ENCODE results near the gene PHF21B. TPM values are rescaled to one million over a fixed set of nuclear protein-coding genes. Genes with fewer than 3 reads are reported as not detected.

Gene PHF21B
- total and polyA plus RNA-seq, 5 donors from 2014 or later = not detected

GRCh38 chr22:44929359-44930015, 80.3 kb downstream of the PHF21B start:
- no peak overlapping the region for H3K27ac ChIP-seq (ENCODE audit: insufficient read depth, low read length, poor library complexity, severe bottlenecking)
- Mint-ChIP-seq H3K27ac (no peak overlapping the region), H3K4me1 (no peaks in the 10 kb centered on the region), H3K9me3 (no peaks in the 10 kb centered on the region), H3K27me3 (no peaks in the 10 kb centered on the region), H3K36me3 (no peaks in the 10 kb centered on the region), H3K4me3 (no peak overlapping the region)
- DNase-seq (no peak), ATAC-seq (ENCODE audit: low read depth in 2 of 2) (no peak)
- no peaks in the 10 kb centered on the region for H3K27me3 ChIP-seq (ENCODE audit: control insufficient read depth, insufficient read depth, low read length)
- H3K9me3 ChIP-seq (ENCODE audit: control insufficient read depth in 2 of 2, low read length in 2 of 2) = no peaks in the 10 kb centered on the region
- no peaks in the 10 kb centered on the region for H3K4me1 ChIP-seq (ENCODE audit: control insufficient read depth, insufficient read depth, low read length, poor library complexity, severe bottlenecking)
- H3K4me3 ChIP-seq (ENCODE audit: low read depth, low read length) = no peak overlapping the region
- H3K36me3 ChIP-seq (ENCODE audit: control insufficient read depth, insufficient read depth, low read length) = no peaks in the 10 kb centered on the region

GRCh38 chr22:44928711-44929358, 81.0 kb downstream of the PHF21B start:
- no peak for ATAC-seq (ENCODE audit: low read depth in 2 of 2)
- Mint-ChIP-seq H3K4me3 (no peak overlapping the region), H3K9me3 (no peaks in the 10 kb centered on the region), H3K27me3 (peaks cover 2% of the 10 kb centered on the region), H3K4me1 (no peaks in the 10 kb centered on the region), H3K27ac (no peak overlapping the region), H3K36me3 (no peaks in the 10 kb centered on the region)
- H3K9me3 ChIP-seq (ENCODE audit: control insufficient read depth in 2 of 2, low read length in 2 of 2) = no peaks in the 10 kb centered on the region
- no peaks in the 10 kb centered on the region for H3K36me3 ChIP-seq (ENCODE audit: control insufficient read depth, insufficient read depth, low read length)
- no peaks in the 10 kb centered on the region for H3K27me3 ChIP-seq (ENCODE audit: control insufficient read depth, insufficient read depth, low read length)
- no peaks in the 10 kb centered on the region for H3K4me1 ChIP-seq (ENCODE audit: control insufficient read depth, insufficient read depth, low read length, poor library complexity, severe bottlenecking)
- H3K27ac ChIP-seq (ENCODE audit: insufficient read depth, low read length, poor library complexity, severe bottlenecking) = no peak overlapping the region
- DNase-seq = no peak
- no peak overlapping the region for H3K4me3 ChIP-seq (ENCODE audit: low read depth, low read length)

GRCh38 chr22:44928136-44928463, 81.7 kb downstream of the PHF21B start:
- no peak overlapping the region for H3K4me3 ChIP-seq (ENCODE audit: low read depth, low read length)
- Mint-ChIP-seq H3K9me3 (no peaks in the 10 kb centered on the region), H3K36me3 (no peaks in the 10 kb centered on the region), H3K27ac (no peak overlapping the region), H3K27me3 (peaks cover 6% of the 10 kb centered on the region), H3K4me1 (no peaks in the 10 kb centered on the region), H3K4me3 (no peak overlapping the region)
- H3K4me1 ChIP-seq (ENCODE audit: control insufficient read depth, insufficient read depth, low read length, poor library complexity, severe bottlenecking) = no peaks in the 10 kb centered on the region
- ATAC-seq (ENCODE audit: low read depth in 2 of 2) (no peak), DNase-seq (no peak)
- H3K9me3 ChIP-seq (ENCODE audit: control insufficient read depth in 2 of 2, low read length in 2 of 2) = no peaks in the 10 kb centered on the region
- no peak overlapping the region for H3K27ac ChIP-seq (ENCODE audit: insufficient read depth, low read length, poor library complexity, severe bottlenecking)
- no peaks in the 10 kb centered on the region for H3K27me3 ChIP-seq (ENCODE audit: control insufficient read depth, insufficient read depth, low read length)
- no peaks in the 10 kb centered on the region for H3K36me3 ChIP-seq (ENCODE audit: control insufficient read depth, insufficient read depth, low read length)

- Histone ChIP-seq H3K27ac (ENCODE audit: insufficient read depth, low read length, poor library complexity, severe bottlenecking) (no peak overlapping the region), H3K4me1 (ENCODE audit: control insufficient read depth, insufficient read depth, low read length, poor library complexity, severe bottlenecking) (no peaks in the 10 kb centered on the region), H3K27me3 (ENCODE audit: control insufficient read depth, insufficient read depth, low read length) (no peaks in the 10 kb centered on the region), H3K4me3 (ENCODE audit: low read depth, low read length) (no peak overlapping the region), H3K9me3 (ENCODE audit: control insufficient read depth in 2 of 2, low read length in 2 of 2) (no peaks in the 10 kb centered on the region), H3K36me3 (ENCODE audit: control insufficient read depth, insufficient read depth, low read length) (no peaks in the 10 kb centered on the region)
- H3K9me3 Mint-ChIP-seq = no peaks in the 10 kb centered on the region
- DNase-seq (no peak), ATAC-seq (ENCODE audit: low read depth in 2 of 2) (no peak)
- no peak overlapping the region for H3K4me3 Mint-ChIP-seq
- H3K27me3 Mint-ChIP-seq = peaks cover 6% of the 10 kb centered on the region
- H3K36me3 Mint-ChIP-seq = no peaks in the 10 kb centered on the region
- H3K4me1 Mint-ChIP-seq = no peaks in the 10 kb centered on the region
- H3K27ac Mint-ChIP-seq = no peak overlapping the region
Observed at GRCh38 chr22:44927463-44928135, 82.2 kb downstream of the PHF21B start.

GRCh38 chr22:44926491-44927415, 83.1 kb downstream of the PHF21B start:
- Mint-ChIP-seq H3K4me3 (no peak overlapping the region), H3K9me3 (no peaks in the 10 kb centered on the region), H3K27ac (no peak overlapping the region), H3K4me1 (no peaks in the 10 kb centered on the region), H3K27me3 (peaks cover 6% of the 10 kb centered on the region), H3K36me3 (no peaks in the 10 kb centered on the region)
- Histone ChIP-seq H3K27me3 (ENCODE audit: control insufficient read depth, insufficient read depth, low read length) (no peaks in the 10 kb centered on the region), H3K9me3 (ENCODE audit: control insufficient read depth in 2 of 2, low read length in 2 of 2) (no peaks in the 10 kb centered on the region), H3K36me3 (ENCODE audit: control insufficient read depth, insufficient read depth, low read length) (no peaks in the 10 kb centered on the region), H3K4me3 (ENCODE audit: low read depth, low read length) (no peak overlapping the region), H3K4me1 (ENCODE audit: control insufficient read depth, insufficient read depth, low read length, poor library complexity, severe bottlenecking) (no peaks in the 10 kb centered on the region), H3K27ac (ENCODE audit: insufficient read depth, low read length, poor library complexity, severe bottlenecking) (no peak overlapping the region)
- DNase-seq (no peak), ATAC-seq (ENCODE audit: low read depth in 2 of 2) (no peak)

GRCh38 chr22:44926124-44926475, 83.7 kb downstream of the PHF21B start:
- Histone ChIP-seq H3K27me3 (ENCODE audit: control insufficient read depth, insufficient read depth, low read length) (no peaks in the 10 kb centered on the region), H3K9me3 (ENCODE audit: control insufficient read depth in 2 of 2, low read length in 2 of 2) (no peaks in the 10 kb centered on the region), H3K36me3 (ENCODE audit: control insufficient read depth, insufficient read depth, low read length) (no peaks in the 10 kb centered on the region), H3K4me3 (ENCODE audit: low read depth, low read length) (no peak overlapping the region), H3K27ac (ENCODE audit: insufficient read depth, low read length, poor library complexity, severe bottlenecking) (no peak overlapping the region), H3K4me1 (ENCODE audit: control insufficient read depth, insufficient read depth, low read length, poor library complexity, severe bottlenecking) (no peaks in the 10 kb centered on the region)
- H3K4me3 Mint-ChIP-seq = no peak overlapping the region
- DNase-seq = no peak
- H3K9me3 Mint-ChIP-seq = no peaks in the 10 kb centered on the region
- peaks cover 6% of the 10 kb centered on the region for H3K27me3 Mint-ChIP-seq
- H3K4me1 Mint-ChIP-seq = no peaks in the 10 kb centered on the region
- H3K36me3 Mint-ChIP-seq = no peaks in the 10 kb centered on the region
- no peak for ATAC-seq (ENCODE audit: low read depth in 2 of 2)
- no peak overlapping the region for H3K27ac Mint-ChIP-seq

- Histone ChIP-seq H3K4me1 (ENCODE audit: control insufficient read depth, insufficient read depth, low read length, poor library complexity, severe bottlenecking) (no peaks in the 10 kb centered on the region), H3K27ac (ENCODE audit: insufficient read depth, low read length, poor library complexity, severe bottlenecking) (no peak overlapping the region), H3K4me3 (ENCODE audit: low read depth, low read length) (no peak overlapping the region), H3K9me3 (ENCODE audit: control insufficient read depth in 2 of 2, low read length in 2 of 2) (no peaks in the 10 kb centered on the region), H3K36me3 (ENCODE audit: control insufficient read depth, insufficient read depth, low read length) (no peaks in the 10 kb centered on the region), H3K27me3 (ENCODE audit: control insufficient read depth, insufficient read depth, low read length) (no peaks in the 10 kb centered on the region)
- no peak for DNase-seq
- Mint-ChIP-seq H3K27me3 (peaks cover 6% of the 10 kb centered on the region), H3K27ac (no peak overlapping the region), H3K4me3 (no peak overlapping the region), H3K36me3 (no peaks in the 10 kb centered on the region), H3K4me1 (no peaks in the 10 kb centered on the region), H3K9me3 (no peaks in the 10 kb centered on the region)
- no peak for ATAC-seq (ENCODE audit: low read depth in 2 of 2)
Observed at GRCh38 chr22:44925465-44926123, 84.2 kb downstream of the PHF21B start.

All from CD4-positive, CD25-positive, alpha-beta regulatory T cell (primary cell).